GM12878 (cell line): ENCODE results near the gene MKRN2.

Source experiments
- ASH2L ChIP-seq: fragments of 300-600, 200-600 bp; sonication (generic); IDR thresholded peaks from 2 replicates; pipeline ENCODE4 v1.6.1; 2017; ENCODE audit warnings: low read depth, mild to moderate bottlenecking, borderline replicate concordance
- CTCF ChIP-seq, 3 experiments: IDR thresholded peaks in 2 of 3; conservative IDR thresholded peaks in 1 of 3; 2 replicates each; pipeline ENCODE4 v1.5.1; 2011; ENCODE audit warnings: low read depth in 3 of 3, low read length in 3 of 3, mild to moderate bottlenecking in 3 of 3, control low read depth in 2 of 3, moderate library complexity in 2 of 3, inconsistent platforms in 1 of 3, mixed read lengths in 1 of 3; ENCODE audit not compliant: control insufficient read depth in 2 of 3, insufficient read depth in 1 of 3; ENCODE audit errors: extremely low read depth in 1 of 3
- JUND ChIP-seq: IDR thresholded peaks from 2 replicates; pipeline ENCODE4 v1.6.1; 2012; ENCODE audit warnings: low read depth, mild to moderate bottlenecking, low read length, improper control_type of control experiment, moderate library complexity
- LARP7 ChIP-seq: fragments of 450-650 bp; IDR thresholded peaks from 2 replicates; pipeline ENCODE4 v1.6.1; 2017; ENCODE audit warnings: mild to moderate bottlenecking
- RAD51 ChIP-seq: fragments of 450-650 bp; IDR thresholded peaks from 2 replicates; pipeline ENCODE4 v1.6.1; 2016; ENCODE audit warnings: moderate library complexity, mild to moderate bottlenecking, inconsistent platforms
- RFX5 ChIP-seq: IDR thresholded peaks from 2 replicates; pipeline ENCODE4 v1.6.1; 2011; ENCODE audit warnings: low read depth, low read length, improper control_type of control experiment
- SPI1 ChIP-seq: IDR thresholded peaks from 2 replicates; pipeline ENCODE4 v1.6.1; 2011; ENCODE audit warnings: low read depth, mild to moderate bottlenecking, low read length, moderate library complexity, borderline replicate concordance; ENCODE audit not compliant: insufficient read depth
- TAF1 ChIP-seq: IDR thresholded peaks from 2 replicates; pipeline ENCODE4 v1.6.1; 2011; ENCODE audit warnings: mild to moderate bottlenecking, low read depth, low read length, borderline replicate concordance
- TCF7 ChIP-seq: IDR thresholded peaks from 2 replicates; pipeline ENCODE4 v1.6.1; 2014; ENCODE audit warnings: antibody characterized with exemption, borderline replicate concordance
- ZNF274 ChIP-seq: IDR thresholded peaks from one replicate; pipeline ENCODE4 v1.8.0; 2011; ENCODE audit not compliant: insufficient read length, insufficient read depth
- ZSCAN29 ChIP-seq: fragments of 450-650 bp; IDR thresholded peaks from 2 replicates; pipeline ENCODE4 v1.6.1; 2017; ENCODE audit warnings: mild to moderate bottlenecking, moderate library complexity
- TF ChIP-seq, protein P1 (sequence below): IDR thresholded peaks from 2 replicates; pipeline ENCODE4 v1.6.1; 2012; ENCODE audit warnings: mild to moderate bottlenecking, low read depth, low read length

DNA sequence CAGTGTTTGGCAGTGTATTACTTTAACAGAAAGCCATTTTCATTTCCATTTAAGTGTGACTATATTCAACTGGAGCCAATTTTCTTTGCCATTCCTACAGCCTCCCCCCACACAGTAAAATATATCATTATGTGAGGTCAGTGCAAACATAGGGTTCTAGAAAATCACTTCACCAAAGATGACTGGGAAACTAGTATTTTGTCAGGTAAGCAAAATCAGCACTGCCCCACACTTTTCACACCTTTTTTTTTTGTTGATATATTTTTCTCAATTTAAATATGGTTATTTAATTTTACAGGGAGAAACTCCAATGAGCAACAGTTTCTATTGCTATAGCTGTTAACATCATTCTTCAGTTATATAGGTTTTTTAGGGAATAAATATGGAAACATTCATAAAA is 41.3 kb upstream of the MKRN2 start:
- TF ChIP-seq RFX5 = no peak
- no peak for TF ChIP-seq RAD51
- TF ChIP-seq JUND = no peak
- TF ChIP-seq ASH2L = no peak
- no peak for TF ChIP-seq CTCF (IDR thresholded peaks at IDR 0.05 in 2 of 3, conservative IDR thresholded peaks at IDR 0.05 in 1 of 3; ENCODE audit: control insufficient read depth in 2 of 3, extremely low read depth in 1 of 3, insufficient read depth in 1 of 3, low read depth in 3 of 3, low read length in 3 of 3)
- no peak for TF ChIP-seq TCF7
- TF ChIP-seq ZNF274 = no peak
- TF ChIP-seq LARP7 = no peak
- TF ChIP-seq, protein P1, sequence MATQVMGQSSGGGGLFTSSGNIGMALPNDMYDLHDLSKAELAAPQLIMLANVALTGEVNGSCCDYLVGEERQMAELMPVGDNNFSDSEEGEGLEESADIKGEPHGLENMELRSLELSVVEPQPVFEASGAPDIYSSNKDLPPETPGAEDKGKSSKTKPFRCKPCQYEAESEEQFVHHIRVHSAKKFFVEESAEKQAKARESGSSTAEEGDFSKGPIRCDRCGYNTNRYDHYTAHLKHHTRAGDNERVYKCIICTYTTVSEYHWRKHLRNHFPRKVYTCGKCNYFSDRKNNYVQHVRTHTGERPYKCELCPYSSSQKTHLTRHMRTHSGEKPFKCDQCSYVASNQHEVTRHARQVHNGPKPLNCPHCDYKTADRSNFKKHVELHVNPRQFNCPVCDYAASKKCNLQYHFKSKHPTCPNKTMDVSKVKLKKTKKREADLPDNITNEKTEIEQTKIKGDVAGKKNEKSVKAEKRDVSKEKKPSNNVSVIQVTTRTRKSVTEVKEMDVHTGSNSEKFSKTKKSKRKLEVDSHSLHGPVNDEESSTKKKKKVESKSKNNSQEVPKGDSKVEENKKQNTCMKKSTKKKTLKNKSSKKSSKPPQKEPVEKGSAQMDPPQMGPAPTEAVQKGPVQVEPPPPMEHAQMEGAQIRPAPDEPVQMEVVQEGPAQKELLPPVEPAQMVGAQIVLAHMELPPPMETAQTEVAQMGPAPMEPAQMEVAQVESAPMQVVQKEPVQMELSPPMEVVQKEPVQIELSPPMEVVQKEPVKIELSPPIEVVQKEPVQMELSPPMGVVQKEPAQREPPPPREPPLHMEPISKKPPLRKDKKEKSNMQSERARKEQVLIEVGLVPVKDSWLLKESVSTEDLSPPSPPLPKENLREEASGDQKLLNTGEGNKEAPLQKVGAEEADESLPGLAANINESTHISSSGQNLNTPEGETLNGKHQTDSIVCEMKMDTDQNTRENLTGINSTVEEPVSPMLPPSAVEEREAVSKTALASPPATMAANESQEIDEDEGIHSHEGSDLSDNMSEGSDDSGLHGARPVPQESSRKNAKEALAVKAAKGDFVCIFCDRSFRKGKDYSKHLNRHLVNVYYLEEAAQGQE = no peak
- TF ChIP-seq TAF1 = no peak
- no peak for TF ChIP-seq SPI1
- no peak for TF ChIP-seq ZSCAN29
